HPDE6-E6E7 (cell line): Measurements from ENCODE around the gene CNTNAP2.
A peak's percentile ranks its signal among the peaks of the same experiment; 100 is the strongest.
"Not testable (repeated sequence)": the region's sequence is repeated elsewhere in the genome, so short reads cannot be mapped to it uniquely, and the experiment has no call there.

Experiments used
- DNase-seq: peaks from one replicate; pipeline ENCODE4 v3.0.0; 2011; ENCODE audit warnings: missing footprints; ENCODE audit errors: extremely low spot score

Gene CNTNAP2

DNA sequence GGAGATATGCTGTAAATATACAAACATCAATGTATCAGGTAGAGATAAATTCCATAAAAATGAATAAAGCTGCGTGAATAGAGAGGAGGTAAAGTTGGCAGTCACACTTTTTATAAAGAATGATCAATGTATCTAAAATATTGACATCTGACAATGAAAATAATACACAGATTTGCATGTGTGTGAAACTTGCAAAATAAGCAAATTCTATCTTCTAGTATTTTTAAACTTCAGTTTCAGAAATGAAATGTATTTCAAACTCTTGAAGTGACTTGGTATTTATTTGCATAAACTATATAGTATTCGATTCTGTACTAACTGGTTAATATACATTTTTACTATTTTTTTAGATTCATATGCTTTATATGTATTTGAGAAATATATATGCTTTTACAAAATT lies 986.6 kb downstream of the CNTNAP2 start:
- DNase-seq = no peak

DNA sequence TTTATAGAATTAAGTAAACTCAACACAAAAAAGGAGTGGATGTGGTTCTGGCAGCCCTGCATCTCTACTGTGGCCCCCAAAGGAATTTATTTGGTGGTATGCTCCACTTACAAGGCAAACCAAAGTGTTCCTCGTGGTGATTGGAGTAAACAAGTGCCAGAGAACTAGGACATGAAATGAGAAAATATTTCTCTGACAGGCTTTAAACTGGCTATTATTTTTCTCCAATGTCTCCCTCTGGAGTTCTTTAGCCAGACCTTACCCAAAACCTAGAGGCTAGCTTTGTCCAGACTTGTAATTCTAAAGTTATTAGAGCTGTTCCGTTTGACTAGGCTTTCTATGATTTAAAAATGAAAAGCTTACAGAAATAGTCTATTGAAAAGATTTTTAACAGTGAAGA lies 990.1 kb downstream of the CNTNAP2 start:
- DNase-seq = no peak

DNA sequence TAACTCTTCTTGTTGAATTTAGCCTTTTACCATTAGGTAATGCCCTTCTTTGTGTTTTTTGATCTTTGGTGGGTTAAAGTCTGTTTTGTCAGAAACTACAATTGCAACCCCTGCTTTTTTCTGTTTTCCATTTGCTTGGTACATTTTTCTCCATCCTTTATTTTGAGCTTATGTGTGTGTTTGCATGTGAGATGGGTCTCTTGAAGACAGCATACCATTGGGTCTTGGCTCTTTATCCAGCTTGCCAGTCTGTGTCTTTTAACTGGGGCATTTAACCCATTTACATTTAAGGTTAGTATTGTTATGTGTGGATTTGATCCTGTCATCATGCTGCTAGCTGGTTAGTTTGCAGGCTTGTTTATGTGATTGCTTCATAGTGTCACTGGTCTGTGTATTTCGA lies 997.9 kb downstream of the CNTNAP2 start:
- not testable (repeated sequence) for DNase-seq

- no peak for DNase-seq
Observed at GRCh38 chr7:147136352-147136751, 1019.8 kb downstream of the CNTNAP2 start.

DNA sequence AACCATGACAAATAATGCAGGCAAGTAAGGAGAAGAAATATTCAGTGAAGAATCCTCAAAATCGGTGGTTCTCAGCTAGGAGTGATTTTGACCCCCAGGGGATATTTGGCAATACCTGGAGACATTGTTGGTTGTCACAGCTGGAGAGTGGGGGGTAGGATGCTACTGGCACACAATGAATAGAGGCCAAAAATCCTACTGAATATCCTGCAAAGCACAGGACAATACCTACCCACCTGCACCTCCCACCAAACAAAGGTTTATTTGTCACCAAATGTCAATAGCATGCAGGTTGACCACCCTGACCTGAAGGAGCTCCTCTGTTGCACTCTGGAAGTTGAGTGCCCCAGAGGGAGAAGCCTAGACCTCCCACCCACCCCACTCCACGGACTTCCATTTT lies 1028.6 kb downstream of the CNTNAP2 start:
- DNase-seq = no peak

DNA sequence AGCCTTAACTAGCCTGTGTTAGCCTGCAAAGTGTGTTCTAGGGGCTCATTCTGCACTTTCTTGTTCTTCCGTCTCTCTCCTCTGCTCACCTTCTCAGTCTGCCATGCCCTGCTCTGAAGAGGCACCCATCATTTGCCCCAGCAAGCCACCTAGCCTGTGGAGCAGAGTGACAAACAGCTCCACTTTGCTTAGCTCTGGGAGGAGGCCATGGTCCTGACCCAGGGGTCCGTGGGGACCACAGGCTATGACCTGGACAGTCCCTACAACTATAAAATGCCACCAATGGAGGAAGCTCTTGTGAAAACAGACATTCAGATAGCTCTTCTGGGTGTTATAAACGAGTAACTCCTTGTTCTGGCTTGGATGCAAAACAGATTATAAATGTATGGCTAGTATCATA lies 1029.6 kb downstream of the CNTNAP2 start:
- no peak for DNase-seq

DNA sequence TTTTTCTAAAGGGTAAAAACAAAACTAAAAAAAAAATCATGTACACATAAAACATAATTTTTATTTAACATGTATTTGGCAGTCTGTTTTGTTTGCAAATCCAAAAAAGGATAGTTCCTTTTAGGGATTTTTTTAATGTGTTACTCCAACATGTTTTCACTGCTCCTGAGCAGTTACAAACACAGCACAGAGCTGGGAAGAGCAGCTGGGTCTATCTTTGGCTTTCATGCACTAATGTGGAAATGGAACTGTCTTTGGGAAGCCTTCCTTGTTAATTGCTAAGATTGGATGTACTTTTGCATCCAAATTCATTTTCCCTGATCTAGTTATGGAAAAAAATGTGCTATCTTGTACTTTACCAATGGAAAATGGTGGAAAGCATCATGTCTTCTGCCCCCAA lies 1035.1 kb downstream of the CNTNAP2 start:
- DNase-seq = no peak

DNA sequence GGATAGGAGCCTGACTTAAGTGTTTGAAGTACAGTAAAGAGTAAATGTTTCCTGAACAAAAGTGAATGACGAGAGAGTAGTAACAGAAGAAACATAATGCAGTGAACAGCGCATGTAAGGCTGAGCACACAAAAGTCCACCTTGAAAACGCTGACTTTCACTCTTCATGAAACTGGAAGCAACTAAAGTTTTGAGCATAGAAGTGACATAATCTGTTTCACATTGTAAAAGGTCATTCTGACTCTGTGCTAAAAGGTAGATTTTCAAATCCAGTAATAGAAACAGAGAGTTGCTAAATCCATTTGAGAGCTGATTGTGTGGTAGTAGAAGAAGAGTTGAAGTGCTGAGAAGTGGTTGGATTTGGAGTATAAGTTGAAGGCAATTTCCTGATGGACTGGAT lies 1037.0 kb downstream of the CNTNAP2 start:
- no peak for DNase-seq

DNA sequence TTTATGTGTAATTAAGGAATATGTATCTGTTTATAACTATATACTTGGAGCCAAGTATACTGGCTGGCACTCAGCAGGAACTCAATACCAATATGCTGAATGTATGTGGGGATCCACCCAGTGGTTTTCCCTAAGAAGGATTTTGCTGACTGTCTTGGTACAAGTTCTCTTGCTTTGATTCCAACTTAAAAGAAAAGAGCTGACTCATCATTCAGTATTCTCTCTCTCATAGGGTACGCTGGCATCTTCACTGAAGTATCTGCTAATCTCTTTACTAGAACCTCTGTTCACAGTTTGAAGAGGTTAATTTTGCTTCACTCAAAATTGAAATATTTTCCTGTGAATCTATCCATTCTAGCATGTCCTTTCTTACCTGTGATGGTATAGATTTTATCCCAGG lies 1044.8 kb downstream of the CNTNAP2 start:
- no peak for DNase-seq

- no peak for DNase-seq
Observed at GRCh38 chr7:147170341-147171012, 1053.9 kb downstream of the CNTNAP2 start.

DNA sequence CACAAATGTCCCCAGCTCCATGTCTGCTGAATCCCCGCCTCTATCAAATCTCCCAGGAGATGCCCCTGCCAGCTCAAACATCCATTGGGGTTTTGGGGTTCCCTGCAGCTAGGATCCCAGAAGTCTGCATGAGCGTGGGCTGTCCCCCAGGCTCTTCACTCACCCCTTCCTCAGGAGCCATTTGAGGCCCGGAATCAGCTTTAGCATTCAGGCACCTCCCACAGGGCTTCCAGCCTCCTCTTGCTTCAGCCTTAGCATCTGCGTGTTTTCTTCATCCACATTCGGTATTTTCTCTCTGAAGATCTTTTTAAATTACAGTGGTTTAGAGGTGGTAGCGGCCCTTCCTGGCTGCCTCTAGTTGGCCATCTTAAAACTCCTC lies 1054.4 kb downstream of the CNTNAP2 start:
- DNase-seq = no peak

DNA sequence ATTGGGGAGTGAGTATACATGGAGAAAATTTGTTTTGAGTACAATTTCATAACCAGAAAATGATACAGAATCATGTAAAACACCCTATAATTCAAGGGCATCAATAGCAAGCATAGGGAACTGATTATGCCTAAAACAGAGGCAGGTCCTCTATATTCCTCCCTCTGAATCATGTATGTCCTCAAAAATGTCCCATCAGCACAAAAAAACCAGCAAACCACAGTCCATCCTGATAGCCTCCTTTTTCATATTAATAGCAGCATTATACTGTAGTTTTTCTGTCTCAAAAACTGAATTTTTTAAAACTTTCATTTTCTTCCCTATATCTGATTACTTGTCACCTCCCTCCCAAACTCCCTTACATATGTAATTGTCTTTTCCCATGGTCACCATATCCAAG lies 1057.3 kb downstream of the CNTNAP2 start:
- DNase-seq = no peak

GRCh38 chr7:147182874-147183273 lies 1066.3 kb downstream of the CNTNAP2 start:
- no peak for DNase-seq

- no peak for DNase-seq
Observed at GRCh38 chr7:147183276-147183675, 1066.7 kb downstream of the CNTNAP2 start.

- DNase-seq = no peak
Observed at GRCh38 chr7:147188467-147188866, 1071.9 kb downstream of the CNTNAP2 start.

DNA sequence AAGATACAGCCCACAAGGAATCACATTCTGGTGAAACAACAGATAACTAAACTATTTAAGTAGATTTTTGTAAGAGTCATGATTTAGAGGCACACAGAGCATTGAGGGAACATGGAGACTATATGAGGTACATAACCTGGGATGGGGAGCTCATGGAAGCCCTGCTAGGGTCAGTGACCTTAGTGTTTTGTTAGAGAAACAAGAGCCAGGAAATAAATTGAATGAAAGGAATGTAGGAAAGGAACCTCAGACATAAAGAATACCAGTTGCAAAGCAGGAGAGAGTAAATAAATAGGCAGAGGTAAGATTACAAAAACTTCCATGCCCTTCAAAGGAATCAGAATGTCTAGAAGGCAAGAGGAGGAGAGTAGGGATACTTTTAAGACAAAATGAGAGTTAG lies 1076.9 kb downstream of the CNTNAP2 start:
- no peak for DNase-seq

GRCh38 chr7:147196481-147196880 lies 1079.9 kb downstream of the CNTNAP2 start:
- no peak for DNase-seq

DNA sequence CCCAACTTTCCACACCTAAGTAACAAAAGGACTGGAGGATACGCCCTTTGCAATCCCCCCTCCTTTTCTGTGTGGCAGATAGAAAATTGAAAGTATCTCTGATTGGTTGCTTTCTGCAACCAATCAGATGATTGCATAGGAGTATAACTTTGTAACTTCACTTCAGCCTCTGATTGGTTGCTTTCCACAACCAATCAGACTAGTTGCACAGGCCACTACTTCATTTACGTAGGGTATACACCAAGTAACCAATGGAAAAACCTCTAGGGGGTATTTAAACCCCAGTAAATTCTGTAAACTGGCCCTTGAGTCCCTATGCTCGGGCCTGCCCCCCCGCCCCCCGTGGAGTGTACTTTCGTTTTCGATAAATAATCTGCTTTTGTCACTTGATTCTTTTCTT lies 1080.4 kb downstream of the CNTNAP2 start:
- no peak for DNase-seq

DNA sequence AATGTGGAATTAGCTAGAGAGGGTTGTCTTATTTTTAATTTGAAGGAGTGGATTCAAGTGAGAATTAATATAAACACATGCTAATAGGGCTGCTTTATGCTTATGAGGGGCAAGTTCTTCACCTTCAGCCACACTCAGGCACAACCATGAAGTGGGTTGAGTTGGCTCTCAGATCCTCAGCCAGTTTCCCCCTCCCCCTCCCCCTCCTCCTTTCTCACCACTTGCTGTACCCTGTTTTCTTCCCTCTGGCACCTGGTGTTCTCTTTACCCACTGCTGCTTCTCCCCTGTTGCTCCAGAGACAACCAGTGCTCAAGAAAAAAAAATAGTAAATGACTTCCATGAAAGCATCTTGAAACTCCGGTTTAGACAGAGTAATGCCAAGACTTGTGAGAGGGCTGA lies 1083.3 kb downstream of the CNTNAP2 start:
- no peak for DNase-seq

- no peak for DNase-seq
Observed at GRCh38 chr7:147207988-147208387, 1091.4 kb downstream of the CNTNAP2 start.

DNA sequence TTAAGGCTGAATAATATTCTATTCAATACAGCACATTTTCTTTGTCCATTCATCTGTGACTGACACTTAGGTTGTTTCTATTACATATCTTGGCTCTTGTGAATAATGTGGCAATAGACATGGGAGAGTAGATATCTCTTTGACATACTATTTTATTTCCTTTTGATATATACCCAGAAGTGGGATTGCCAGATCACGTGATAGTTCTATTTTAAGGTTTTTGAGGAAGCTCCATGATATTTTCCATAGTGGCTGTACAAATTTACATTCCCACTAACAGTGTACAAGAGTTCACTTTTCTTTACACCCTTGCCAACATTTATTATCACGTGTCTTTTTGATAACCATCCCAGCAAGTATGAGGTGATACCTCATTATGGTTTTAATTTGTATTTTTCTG lies 1114.7 kb downstream of the CNTNAP2 start:
- no peak for DNase-seq

DNA sequence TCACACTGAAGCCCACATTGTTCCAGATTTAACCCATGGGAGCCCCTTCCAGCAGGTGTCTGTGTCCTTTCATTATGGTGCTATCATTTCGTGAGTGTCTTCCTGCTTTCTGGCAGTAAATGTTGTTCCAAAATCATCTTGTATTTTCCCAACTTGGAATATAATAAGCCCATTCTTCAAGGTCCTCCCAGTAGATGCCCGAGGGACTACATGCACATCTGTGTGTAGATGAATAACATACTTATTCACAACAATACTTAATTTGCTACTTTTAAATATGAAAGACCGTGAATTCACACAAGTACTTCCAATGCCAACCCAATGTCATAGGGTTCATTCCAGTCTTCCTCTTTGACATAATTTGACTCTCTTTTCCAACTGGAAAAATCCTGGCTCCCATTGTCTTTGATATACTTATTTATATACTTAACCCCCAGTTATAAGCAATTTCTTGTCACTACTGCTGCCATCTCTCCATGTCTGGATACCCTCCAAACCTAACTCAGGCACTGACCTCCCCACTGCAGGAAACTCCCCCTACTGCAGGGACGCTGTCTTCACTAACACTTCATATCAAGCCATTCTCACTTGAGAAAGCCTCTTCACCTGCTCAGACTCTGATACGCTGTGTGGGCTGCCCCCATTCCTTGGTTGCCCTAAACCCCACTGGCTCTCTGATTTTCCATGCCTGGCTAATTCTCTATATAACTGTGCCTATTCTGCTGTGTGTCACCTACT lies 1119.2 kb downstream of the CNTNAP2 start:
- no peak for DNase-seq

- DNase-seq = no peak
Observed at GRCh38 chr7:147240468-147240867, 1123.9 kb downstream of the CNTNAP2 start.

- peak; percentile 0 for DNase-seq
Observed at GRCh38 chr7:147245274-147245673, 1128.7 kb downstream of the CNTNAP2 start.
